SK-N-SH (cell line): ENCODE measurements around the gene CATSPER3. TPM values are rescaled to one million over a fixed set of nuclear protein-coding genes. Genes with fewer than 3 reads are reported as not detected.

ENCODE experiments used
- CTCF ChIA-PET: fragments of 300-600, 350-600 bp; formaldehyde crosslinking; extraction: SDS; loops from one replicate; lab custom pipeline; 2021; lab: Yijun Ruan, JAX
- POLR2A ChIA-PET: fragments of 350-600 bp; sonication (Branson Sonifier 250); formaldehyde crosslinking; extraction: SDS; loops from one replicate; lab custom pipeline; 2020; ENCODE audit warnings: antibody characterized with exemption, inconsistent platforms; lab: Yijun Ruan, JAX
- DNase-seq: peaks from one replicate; pipeline ENCODE4 v3.0.0; 2012
- H2AFZ ChIP-seq: fragments of 200-600 bp; sonication (generic); 2 replicates; pipeline ENCODE4 v1.8.1; 2016; ENCODE audit warnings: antibody characterized with exemption, mild to moderate bottlenecking, low read depth
- H3F3A ChIP-seq: fragments of 200-600 bp; sonication (generic); replicated peaks from 2 replicates; pipeline ENCODE3; 2016; ENCODE audit warnings: antibody characterized with exemption, mild to moderate bottlenecking; ENCODE audit not compliant: insufficient read depth
- H3K27ac ChIP-seq, 2 experiments: fragments of 200-500 bp in 1 of 2; fragments of 200-600 bp in 1 of 2; sonication (Bioruptor generic) in 1 of 2; sonication (generic), shearing (Covaris generic) in 1 of 2; 2 replicates each; pipeline versions ENCODE4 v1.5.1 to v1.6.1; 2014 to 2016; ENCODE audit warnings: low read depth in 2 of 2, inconsistent platforms in 1 of 2, low read length in 1 of 2, mild to moderate bottlenecking in 1 of 2, mixed read lengths in 1 of 2
- H3K27me3 ChIP-seq: fragments of 200-600 bp; sonication (generic), shearing (Covaris generic); 2 replicates; pipeline ENCODE4 v1.6.1; 2016; ENCODE audit warnings: mixed run types; ENCODE audit not compliant: insufficient read depth
- H3K36me3 ChIP-seq, 2 experiments: fragments of 200-500 bp in 1 of 2; fragments of 200-600 bp in 1 of 2; sonication (Bioruptor generic) in 1 of 2; sonication (generic) in 1 of 2; replicated peaks in 1 of 2; 2 replicates each; pipeline versions ENCODE3 to v1.5.1; 2014 to 2016; ENCODE audit warnings: low read length in 1 of 2, mild to moderate bottlenecking in 1 of 2; ENCODE audit not compliant: insufficient read depth in 2 of 2, control insufficient read depth in 1 of 2
- H3K4me1 ChIP-seq, 2 experiments: fragments of 200-500 bp in 1 of 2; fragments of 200-600 bp in 1 of 2; sonication (Bioruptor generic) in 1 of 2; sonication (generic), shearing (Covaris generic) in 1 of 2; 2 replicates each; pipeline versions ENCODE4 v1.5.1 to v1.6.1; 2014 to 2016; ENCODE audit warnings: low read depth in 1 of 2, low read length in 1 of 2, mixed run types in 1 of 2; ENCODE audit not compliant: insufficient read depth in 2 of 2, control insufficient read depth in 1 of 2
- H3K4me2 ChIP-seq: fragments of 200-600 bp; sonication (generic), shearing (Covaris generic); 2 replicates; pipeline ENCODE4 v1.6.1; 2017; ENCODE audit warnings: mixed run types
- H3K4me3 ChIP-seq, 2 experiments: fragments of 200-500 bp in 1 of 2; fragments of 200-600 bp in 1 of 2; sonication (Bioruptor generic) in 1 of 2; sonication (generic), shearing (Covaris generic) in 1 of 2; 2 replicates each; pipeline versions ENCODE4 v1.5.1 to v1.8.1; 2014 to 2016; ENCODE audit warnings: low read depth in 2 of 2, inconsistent platforms in 1 of 2, low read length in 1 of 2, mild to moderate bottlenecking in 1 of 2, mixed read lengths in 1 of 2, moderate library complexity in 1 of 2
- H3K79me2 ChIP-seq: fragments of 200-600 bp; sonication (generic); 2 replicates; pipeline ENCODE4 v1.8.1; 2017; ENCODE audit warnings: mild to moderate bottlenecking; ENCODE audit not compliant: insufficient read depth
- H3K9ac ChIP-seq: fragments of 200-600 bp; sonication (generic); 2 replicates; pipeline ENCODE4 v1.6.1; 2017; ENCODE audit warnings: mixed run types
- H3K9me2 ChIP-seq: fragments of 200-600 bp; sonication (generic); 2 replicates; pipeline ENCODE4 v1.6.1; 2017; ENCODE audit warnings: mixed run types
- H3K9me3 ChIP-seq: fragments of 200-600 bp; sonication (generic); 2 replicates; pipeline ENCODE4 v1.6.1; 2017; ENCODE audit warnings: mixed run types, mild to moderate bottlenecking, moderate library complexity
- H4K20me1 ChIP-seq: fragments of 200-600 bp; sonication (generic); 2 replicates; pipeline ENCODE4 v1.6.1; 2017; ENCODE audit warnings: mild to moderate bottlenecking, mixed run types; ENCODE audit not compliant: insufficient read depth
- CHD2 ChIP-seq: fragments of 150-350 bp; IDR thresholded peaks from 2 replicates; pipeline ENCODE4 v1.6.1; 2018; ENCODE audit warnings: low read length; ENCODE audit not compliant: partially characterized antibody
- CTCF ChIP-seq: fragments of 200-600 bp; sonication (generic); IDR thresholded peaks from 2 replicates; pipeline ENCODE4 v1.6.1; 2017; ENCODE audit warnings: antibody characterized with exemption, mild to moderate bottlenecking, moderate library complexity
- EZH2phosphoT487 ChIP-seq: fragments of 200-600 bp; sonication (generic); IDR thresholded peaks from 2 replicates; pipeline ENCODE4 v1.6.1; 2017; ENCODE audit warnings: low read depth, mixed run types, mild to moderate bottlenecking, antibody characterized with exemption, moderate library complexity, borderline replicate concordance
- FOSL2 ChIP-seq: IDR thresholded peaks from 2 replicates; pipeline ENCODE4 v1.4.0; 2012; ENCODE audit warnings: low read depth, mild to moderate bottlenecking, moderate library complexity, borderline replicate concordance
- FOXJ3 ChIP-seq: sonication (generic); formaldehyde crosslinking; IDR thresholded peaks from 2 replicates; pipeline ENCODE4 v1.5.1; 2020; ENCODE audit warnings: mild to moderate bottlenecking, missing genetic modification reagents
- FOXM1 ChIP-seq: IDR thresholded peaks from 2 replicates; pipeline ENCODE4 v1.4.0; 2012; ENCODE audit warnings: low read depth, mild to moderate bottlenecking
- GABPA ChIP-seq: IDR thresholded peaks from 2 replicates; pipeline ENCODE4 v1.4.0; 2012; ENCODE audit warnings: low read depth, mild to moderate bottlenecking
- GATA2 ChIP-seq: sonication (generic); formaldehyde crosslinking; IDR thresholded peaks from 2 replicates; pipeline ENCODE4 v1.5.0; 2020; ENCODE audit warnings: mild to moderate bottlenecking, missing genetic modification reagents
- IRF3 ChIP-seq: fragments of 150-350 bp; IDR thresholded peaks from 2 replicates; pipeline ENCODE4 v1.6.1; 2016; ENCODE audit warnings: mild to moderate bottlenecking, low read depth, low read length
- NFIC ChIP-seq: IDR thresholded peaks from 2 replicates; pipeline ENCODE4 v1.4.0; 2012; ENCODE audit warnings: borderline replicate concordance
- RAD21 ChIP-seq: IDR thresholded peaks from 2 replicates; pipeline ENCODE4 v1.6.1; 2012; ENCODE audit warnings: mild to moderate bottlenecking, low read length
- RCOR1 ChIP-seq: fragments of 150-350 bp; IDR thresholded peaks from 2 replicates; pipeline ENCODE4 v1.6.1; 2017; ENCODE audit warnings: antibody characterized with exemption, low read length
- RFX5 ChIP-seq: IDR thresholded peaks from 2 replicates; pipeline ENCODE4 v1.6.1; 2012; ENCODE audit warnings: mild to moderate bottlenecking, improper control_type of control experiment, low read length
- SIN3A ChIP-seq: IDR thresholded peaks from 2 replicates; pipeline ENCODE4 v1.6.1; 2012; ENCODE audit warnings: low read depth, mild to moderate bottlenecking, low read length, moderate library complexity, borderline replicate concordance
- SMC3 ChIP-seq: IDR thresholded peaks from 2 replicates; pipeline ENCODE4 v1.6.1; 2012; ENCODE audit warnings: low read depth, low read length, improper control_type of control experiment
- TAF1 ChIP-seq: IDR thresholded peaks from 2 replicates; pipeline ENCODE4 v1.6.1; 2012; ENCODE audit warnings: low read depth, mild to moderate bottlenecking, low read length, moderate library complexity, borderline replicate concordance
- TCF12 ChIP-seq: IDR thresholded peaks from 2 replicates; pipeline ENCODE4 v1.4.0; 2012
- USF1 ChIP-seq: IDR thresholded peaks from 2 replicates; pipeline ENCODE4 v1.4.0; 2012; ENCODE audit warnings: low read depth, borderline replicate concordance
- WGBS: methylation state at CpG from one replicate; pipeline ENCODE4 v1.1.6; 2017; ENCODE audit warnings: low lambda C conversion rate; 5-methylcytosine and 5-hydroxymethylcytosine counted together
- polyA plus RNA-seq, 3 experiments: library from polyadenylated mRNA; depleted of rRNA; stranded (reverse); fragments of >200 nt; gene quantifications; 2 replicates each; pipeline ENCODE4 v1.2.3, GENCODE V29; 2012
- TF ChIP-seq, protein P1 (sequence below): IDR thresholded peaks from 2 replicates; pipeline ENCODE4 v1.4.0; 2012; ENCODE audit warnings: low read depth
- TF ChIP-seq, protein P2 (sequence below): IDR thresholded peaks from 2 replicates; pipeline ENCODE4; 2012

Gene CATSPER3
- polyA plus RNA-seq, 1 of the 3 experiments (the other 2 are of a cell fraction): 0.26 TPM

DNA sequence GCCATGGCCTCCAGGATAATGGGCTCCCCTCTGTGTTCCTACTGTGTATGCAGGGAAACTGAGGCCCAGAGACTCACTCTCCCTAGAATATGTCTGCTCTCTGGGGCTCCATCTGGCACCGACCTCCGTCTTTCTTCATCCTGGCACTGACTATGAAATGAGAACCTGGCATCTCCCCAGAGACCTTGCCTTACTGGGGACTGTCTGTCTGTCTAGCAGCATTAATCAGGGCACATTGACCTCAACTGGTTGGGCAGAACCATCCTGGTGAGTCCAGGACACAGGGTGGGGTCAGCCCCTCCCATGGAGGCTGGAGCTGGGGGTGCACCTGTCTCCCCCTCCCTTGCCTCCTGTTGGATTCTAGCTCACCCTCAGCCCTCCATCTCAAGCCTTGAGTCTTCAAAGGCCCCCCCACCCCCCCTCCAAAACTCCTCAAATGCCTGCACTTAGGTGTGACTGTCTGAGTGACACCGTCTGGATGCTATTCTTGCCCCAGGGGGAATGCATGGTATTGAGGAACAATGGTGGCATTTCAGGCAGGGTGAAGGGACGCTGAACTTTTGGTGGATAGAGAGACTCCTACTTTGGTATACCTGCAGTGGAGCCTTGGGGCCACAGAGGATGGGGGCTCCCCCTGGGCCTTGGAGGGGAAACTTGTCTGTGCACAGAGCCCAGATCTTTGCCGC, 79.1 kb downstream of the CATSPER3 start (continued):
- TF ChIP-seq FOXJ3 (CRISPR knock-in tag) (no peak), IRF3 (no peak), SIN3A (no peak), GATA2 (CRISPR knock-in tag) (no peak), NFIC (no peak)

- H3F3A ChIP-seq: no peaks in the 10 kb centered on the region
- peaks cover 81% of the 10 kb centered on the region for H3K27me3 ChIP-seq
- TF ChIP-seq NFIC (no peak), FOXM1 (no peak), RCOR1 (no peak), SIN3A (no peak), TCF12 (no peak), TAF1 (no peak), CHD2 (no peak), FOXJ3 (CRISPR knock-in tag) (no peak), GABPA (no peak), RAD21 (no peak), FOSL2 (no peak)
- TF ChIP-seq, protein P1, sequence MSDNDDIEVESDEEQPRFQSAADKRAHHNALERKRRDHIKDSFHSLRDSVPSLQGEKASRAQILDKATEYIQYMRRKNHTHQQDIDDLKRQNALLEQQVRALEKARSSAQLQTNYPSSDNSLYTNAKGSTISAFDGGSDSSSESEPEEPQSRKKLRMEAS: no peak
- no peaks in the 10 kb centered on the region for H3K36me3 ChIP-seq
- H3K27ac ChIP-seq: no peak overlapping the region
- no peaks in the 10 kb centered on the region for H3K9me3 ChIP-seq
- H3K4me3 ChIP-seq: no peak overlapping the region
- 45% methylated on average over 2 of the region's 2 CpGs for WGBS
- no peaks in the 10 kb centered on the region for H3K9me2 ChIP-seq
- H3K4me1 ChIP-seq: no peaks in the 10 kb centered on the region; a peak in 1 of 4 replicates
- ChIA-PET CTCF (interaction anchor here (0.6 to 1.1 kb wide), 2 partner anchors 149 to 410 kb away, joined by 3 read pairs; no protein-coding TSS in a partner anchor), POLR2A (no interaction called here)
- no peaks in the 10 kb centered on the region for H3K79me2 ChIP-seq
- no peak for DNase-seq
- H3K4me2 ChIP-seq: no peak overlapping the region
- H3K9ac ChIP-seq: no peak overlapping the region
- H4K20me1 ChIP-seq: no peaks in the 10 kb centered on the region
- H2AFZ ChIP-seq: no peak overlapping the region
Observed at GRCh38 chr5:135047347-135047695, 79.6 kb downstream of the CATSPER3 start.

GRCh38 chr5:135048286-135048685, 80.6 kb downstream of the CATSPER3 start:
- no peaks in the 10 kb centered on the region for H3K79me2 ChIP-seq
- H3K27me3 ChIP-seq: peaks cover 79% of the 10 kb centered on the region
- no peaks in the 10 kb centered on the region for H4K20me1 ChIP-seq
- H3K36me3 ChIP-seq: no peaks in the 10 kb centered on the region
- ChIA-PET POLR2A (no interaction called here), CTCF (interaction anchor here (0.6 to 1.5 kb wide), 5 partner anchors 8 to 409 kb away, joined by 3 to 4 read pairs (median 3); no protein-coding TSS in a partner anchor)
- no peaks in the 10 kb centered on the region for H3K9me3 ChIP-seq
- no peak overlapping the region for H3K4me3 ChIP-seq
- no peak for DNase-seq
- 22% methylated on average over 2 of the region's 2 CpGs for WGBS
- no peaks in the 10 kb centered on the region for H3K9me2 ChIP-seq
- no peaks in the 10 kb centered on the region; a peak in 1 of 4 replicates for H3K4me1 ChIP-seq
- no peak overlapping the region for H3K4me2 ChIP-seq
- H3K9ac ChIP-seq: no peak overlapping the region
- H3K27ac ChIP-seq: no peak overlapping the region
- H3F3A ChIP-seq: no peaks in the 10 kb centered on the region
- H2AFZ ChIP-seq: no peak overlapping the region
- TF ChIP-seq RFX5: no peak
- TF ChIP-seq, protein P2, sequence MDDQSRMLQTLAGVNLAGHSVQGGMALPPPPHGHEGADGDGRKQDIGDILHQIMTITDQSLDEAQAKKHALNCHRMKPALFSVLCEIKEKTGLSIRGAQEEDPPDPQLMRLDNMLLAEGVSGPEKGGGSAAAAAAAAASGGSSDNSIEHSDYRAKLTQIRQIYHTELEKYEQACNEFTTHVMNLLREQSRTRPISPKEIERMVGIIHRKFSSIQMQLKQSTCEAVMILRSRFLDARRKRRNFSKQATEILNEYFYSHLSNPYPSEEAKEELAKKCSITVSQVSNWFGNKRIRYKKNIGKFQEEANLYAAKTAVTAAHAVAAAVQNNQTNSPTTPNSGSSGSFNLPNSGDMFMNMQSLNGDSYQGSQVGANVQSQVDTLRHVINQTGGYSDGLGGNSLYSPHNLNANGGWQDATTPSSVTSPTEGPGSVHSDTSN: no peak
- TF ChIP-seq, protein P1: no peak
- TF ChIP-seq CTCF: no peak
- no peak for TF ChIP-seq GABPA
- TF ChIP-seq SMC3: no peak
- TF ChIP-seq USF1: no peak
- TF ChIP-seq FOSL2: no peak
- no peak for TF ChIP-seq SIN3A
- TF ChIP-seq EZH2phosphoT487: no peak
